GM12878 (cell line): ENCODE measurements around the gene SLC9A7. TPM values are rescaled to one million over a fixed set of nuclear protein-coding genes. Genes with fewer than 3 reads are reported as not detected.
A peak's percentile ranks its signal among the peaks of the same experiment; 100 is the strongest.

ENCODE experiments used
- ATF7 ChIP-seq: fragments of 450-650 bp; IDR thresholded peaks from 2 replicates; pipeline ENCODE4 v1.6.1; 2016; ENCODE audit warnings: low read depth, mild to moderate bottlenecking
- BHLHE40 ChIP-seq, 2 experiments: fragments of 450-650 bp in 1 of 2; IDR thresholded peaks; 2 replicates each; pipeline ENCODE4 v1.6.1; 2011 to 2017; ENCODE audit warnings: low read depth in 2 of 2, borderline replicate concordance in 1 of 2, improper control_type of control experiment in 1 of 2, low read length in 1 of 2, mild to moderate bottlenecking in 1 of 2
- BMI1 ChIP-seq: fragments of 450-650 bp; IDR thresholded peaks from 2 replicates; pipeline ENCODE4 v1.6.1; 2016; ENCODE audit warnings: mild to moderate bottlenecking, moderate library complexity, borderline replicate concordance
- CBX3 ChIP-seq: fragments of 200-600 bp; sonication (generic); IDR thresholded peaks from 2 replicates; pipeline ENCODE4 v1.6.1; 2016; ENCODE audit warnings: low read depth, borderline replicate concordance
- CREB1 ChIP-seq: IDR thresholded peaks from 2 replicates; pipeline ENCODE4 v1.6.1; 2012; ENCODE audit warnings: low read depth, mild to moderate bottlenecking, inconsistent platforms
- CREM ChIP-seq: IDR thresholded peaks from 2 replicates; pipeline ENCODE4 v1.6.1; 2014; ENCODE audit warnings: antibody characterized with exemption, low read depth
- FOS ChIP-seq: IDR thresholded peaks from 3 replicates; pipeline ENCODE4 v1.6.1; 2011; ENCODE audit warnings: borderline replicate concordance; ENCODE audit not compliant: insufficient read length; ENCODE audit errors: extremely low read depth
- GATAD2B ChIP-seq: fragments of 450-650 bp; conservative IDR thresholded peaks from 2 replicates; pipeline ENCODE4 v1.6.1; 2017; ENCODE audit warnings: low read depth, mild to moderate bottlenecking, moderate library complexity
- IKZF1 ChIP-seq: fragments of 450-650 bp; conservative IDR thresholded peaks from 2 replicates; pipeline ENCODE4 v1.6.1; 2017; ENCODE audit warnings: antibody characterized with exemption, mild to moderate bottlenecking
- JUNB ChIP-seq: IDR thresholded peaks from 2 replicates; pipeline ENCODE4 v1.6.1; 2016; ENCODE audit warnings: antibody characterized with exemption, mild to moderate bottlenecking
- MEF2A ChIP-seq: IDR thresholded peaks from 2 replicates; pipeline ENCODE4 v1.6.1; 2011; ENCODE audit warnings: low read depth, mild to moderate bottlenecking, low read length, moderate library complexity; ENCODE audit not compliant: insufficient read depth
- NFYB ChIP-seq: IDR thresholded peaks from 2 replicates; pipeline ENCODE4 v1.6.1; 2011; ENCODE audit warnings: low read depth, mild to moderate bottlenecking, low read length, improper control_type of control experiment, moderate library complexity; ENCODE audit not compliant: insufficient read depth
- POLR2A ChIP-seq: IDR thresholded peaks from 2 replicates; pipeline ENCODE4 v1.6.1; 2011; ENCODE audit warnings: low read depth, mild to moderate bottlenecking, low read length
- RAD21 ChIP-seq: IDR thresholded peaks from 2 replicates; pipeline ENCODE4 v1.6.1; 2011; ENCODE audit warnings: mild to moderate bottlenecking, low read depth, low read length, moderate library complexity; ENCODE audit not compliant: insufficient read depth
- SMAD1 ChIP-seq: fragments of 450-650 bp; IDR thresholded peaks from 2 replicates; pipeline ENCODE4 v1.6.1; 2018; ENCODE audit warnings: mild to moderate bottlenecking, low read depth; ENCODE audit not compliant: partially characterized antibody
- TAF1 ChIP-seq: IDR thresholded peaks from 2 replicates; pipeline ENCODE4 v1.6.1; 2011; ENCODE audit warnings: mild to moderate bottlenecking, low read depth, low read length, borderline replicate concordance
- WRNIP1 ChIP-seq: IDR thresholded peaks from 2 replicates; pipeline ENCODE4 v1.6.1; 2011; ENCODE audit warnings: low read depth, low read length, improper control_type of control experiment, borderline replicate concordance
- ZNF217 ChIP-seq: fragments of 450-650 bp; IDR thresholded peaks from 2 replicates; pipeline ENCODE4 v1.6.1; 2017; ENCODE audit warnings: antibody characterized with exemption, mild to moderate bottlenecking
- ZZZ3 ChIP-seq: IDR thresholded peaks from 2 replicates; pipeline ENCODE4 v1.6.1; 2011; ENCODE audit warnings: low read depth; ENCODE audit not compliant: control insufficient read depth, insufficient read length
- polyA plus RNA-seq, 11 experiments: library from polyadenylated mRNA; depleted of rRNA in 4 of 11; unstranded in 6 of 11; stranded (reverse) in 5 of 11; fragments of >200 nt; fragmentation: Nextera tagmentation in 4 of 11; fragmentation: Illumina TruSeq in 1 of 11; extraction: Ambion mirVana in 4 of 11; extraction: Trizol in 1 of 11; gene quantifications; 1 replicate in 1 of 11; 2 replicates in 10 of 11; pipeline versions ENCODE4 v1.2.1 to v1.2.3, GENCODE V29; 2011 to 2016; ENCODE audit warnings: inconsistent platforms in 2 of 11, missing spikeins in 2 of 11, low read depth in 1 of 11
- total RNA-seq, 4 experiments: library from RNA; depleted of rRNA in 3 of 4; stranded (reverse); fragments of >200 nt in 3 of 4; fragmentation: Illumina TruSeq in 1 of 4; extraction: Trizol in 1 of 4; gene quantifications; 2 replicates each; pipeline versions ENCODE4 v1.2.1 to v1.2.3, GENCODE V29; 2013 to 2021
- TF ChIP-seq, protein P1 (sequence below): IDR thresholded peaks from 2 replicates; pipeline ENCODE4 v1.6.1; 2012; ENCODE audit warnings: improper control_type of control experiment, low read depth, low read length; ENCODE audit not compliant: insufficient replicate concordance
- TF ChIP-seq, protein P2 (sequence below): IDR thresholded peaks from 2 replicates; pipeline ENCODE4 v1.6.1; 2012; ENCODE audit warnings: low read depth, low read length, improper control_type of control experiment
- TF ChIP-seq, protein P3 (sequence below): fragments of 450-650 bp; IDR thresholded peaks from 2 replicates; pipeline ENCODE4 v1.6.1; 2018; ENCODE audit warnings: borderline replicate concordance, mild to moderate bottlenecking; ENCODE audit not compliant: partially characterized antibody

Gene SLC9A7
- total and polyA plus RNA-seq, 10 of the 15 experiments (the other 5 are each of a cell fraction or from before 2014, with no cell fraction given): 5.0 to 62.8 (median 30.5) TPM

DNA sequence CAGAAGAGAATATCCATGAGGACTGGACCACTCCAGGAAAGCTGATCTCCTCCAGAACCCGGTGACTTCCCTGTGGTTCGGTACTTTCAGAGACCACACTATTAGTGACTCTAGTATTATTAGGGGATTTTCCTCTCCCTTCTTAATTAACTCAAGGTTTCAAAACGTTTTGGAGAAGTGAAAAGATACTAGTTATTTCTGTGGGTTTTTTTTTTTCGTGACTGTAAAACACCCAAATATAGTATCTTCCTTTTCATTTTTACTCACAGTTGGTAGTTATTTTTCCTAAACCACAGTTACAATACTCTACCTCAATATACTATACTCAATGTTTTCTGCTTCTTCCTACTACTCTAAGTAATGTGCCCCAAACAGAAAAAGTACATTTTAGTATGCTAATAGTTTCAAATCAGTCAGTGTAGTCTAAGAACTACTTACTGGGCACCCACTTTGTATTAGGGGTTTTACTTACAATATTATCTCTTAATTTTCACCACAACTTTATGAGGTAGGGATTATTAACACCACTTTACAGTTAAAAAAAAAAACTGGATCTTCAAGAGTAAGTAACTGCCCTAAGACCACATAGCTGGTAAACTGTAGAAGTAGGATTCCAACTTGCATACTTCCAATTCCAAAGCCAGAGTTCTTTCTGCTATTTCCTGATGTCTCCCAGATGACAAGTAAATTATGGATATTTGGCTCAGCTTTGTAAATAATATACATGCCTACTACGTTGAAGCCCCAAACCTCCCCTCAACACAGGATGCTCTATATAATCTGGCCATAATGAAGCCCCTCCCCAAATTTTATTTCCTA, 45.0 kb downstream of the SLC9A7 start (continued):
- TF ChIP-seq ZNF217 (0 out of 2 replicates have a peak, but pooled peaks have one; percentile 91), NFYB (no peak), IKZF1 (peak; percentile 97), RAD21 (no peak), CBX3 (no peak), CREM (peak; percentile 88), MEF2A (peak; percentile 100), ZZZ3 (no peak), BMI1 (peak; percentile 89), JUNB (peak; percentile 98), SMAD1 (no peak), TAF1 (no peak), CREB1 (peak; percentile 52; the same call in 1 of the 2 replicates), WRNIP1 (no peak), POLR2A (no peak), GATAD2B (peak; percentile 37; the same call in 1 of the 2 replicates), BHLHE40 (IDR thresholded peaks at IDR 0.05; ENCODE audit: borderline replicate concordance in 1 of 2, low read depth in 2 of 2, low read length in 1 of 2) (peak; percentile 66 to 88), ATF7 (peak; percentile 93), FOS (no peak)
- TF ChIP-seq, protein P1, sequence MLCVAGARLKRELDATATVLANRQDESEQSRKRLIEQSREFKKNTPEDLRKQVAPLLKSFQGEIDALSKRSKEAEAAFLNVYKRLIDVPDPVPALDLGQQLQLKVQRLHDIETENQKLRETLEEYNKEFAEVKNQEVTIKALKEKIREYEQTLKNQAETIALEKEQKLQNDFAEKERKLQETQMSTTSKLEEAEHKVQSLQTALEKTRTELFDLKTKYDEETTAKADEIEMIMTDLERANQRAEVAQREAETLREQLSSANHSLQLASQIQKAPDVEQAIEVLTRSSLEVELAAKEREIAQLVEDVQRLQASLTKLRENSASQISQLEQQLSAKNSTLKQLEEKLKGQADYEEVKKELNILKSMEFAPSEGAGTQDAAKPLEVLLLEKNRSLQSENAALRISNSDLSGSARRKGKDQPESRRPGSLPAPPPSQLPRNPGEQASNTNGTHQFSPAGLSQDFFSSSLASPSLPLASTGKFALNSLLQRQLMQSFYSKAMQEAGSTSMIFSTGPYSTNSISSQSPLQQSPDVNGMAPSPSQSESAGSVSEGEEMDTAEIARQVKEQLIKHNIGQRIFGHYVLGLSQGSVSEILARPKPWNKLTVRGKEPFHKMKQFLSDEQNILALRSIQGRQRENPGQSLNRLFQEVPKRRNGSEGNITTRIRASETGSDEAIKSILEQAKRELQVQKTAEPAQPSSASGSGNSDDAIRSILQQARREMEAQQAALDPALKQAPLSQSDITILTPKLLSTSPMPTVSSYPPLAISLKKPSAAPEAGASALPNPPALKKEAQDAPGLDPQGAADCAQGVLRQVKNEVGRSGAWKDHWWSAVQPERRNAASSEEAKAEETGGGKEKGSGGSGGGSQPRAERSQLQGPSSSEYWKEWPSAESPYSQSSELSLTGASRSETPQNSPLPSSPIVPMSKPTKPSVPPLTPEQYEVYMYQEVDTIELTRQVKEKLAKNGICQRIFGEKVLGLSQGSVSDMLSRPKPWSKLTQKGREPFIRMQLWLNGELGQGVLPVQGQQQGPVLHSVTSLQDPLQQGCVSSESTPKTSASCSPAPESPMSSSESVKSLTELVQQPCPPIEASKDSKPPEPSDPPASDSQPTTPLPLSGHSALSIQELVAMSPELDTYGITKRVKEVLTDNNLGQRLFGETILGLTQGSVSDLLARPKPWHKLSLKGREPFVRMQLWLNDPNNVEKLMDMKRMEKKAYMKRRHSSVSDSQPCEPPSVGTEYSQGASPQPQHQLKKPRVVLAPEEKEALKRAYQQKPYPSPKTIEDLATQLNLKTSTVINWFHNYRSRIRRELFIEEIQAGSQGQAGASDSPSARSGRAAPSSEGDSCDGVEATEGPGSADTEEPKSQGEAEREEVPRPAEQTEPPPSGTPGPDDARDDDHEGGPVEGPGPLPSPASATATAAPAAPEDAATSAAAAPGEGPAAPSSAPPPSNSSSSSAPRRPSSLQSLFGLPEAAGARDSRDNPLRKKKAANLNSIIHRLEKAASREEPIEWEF: peak; percentile 84
- TF ChIP-seq, protein P2, sequence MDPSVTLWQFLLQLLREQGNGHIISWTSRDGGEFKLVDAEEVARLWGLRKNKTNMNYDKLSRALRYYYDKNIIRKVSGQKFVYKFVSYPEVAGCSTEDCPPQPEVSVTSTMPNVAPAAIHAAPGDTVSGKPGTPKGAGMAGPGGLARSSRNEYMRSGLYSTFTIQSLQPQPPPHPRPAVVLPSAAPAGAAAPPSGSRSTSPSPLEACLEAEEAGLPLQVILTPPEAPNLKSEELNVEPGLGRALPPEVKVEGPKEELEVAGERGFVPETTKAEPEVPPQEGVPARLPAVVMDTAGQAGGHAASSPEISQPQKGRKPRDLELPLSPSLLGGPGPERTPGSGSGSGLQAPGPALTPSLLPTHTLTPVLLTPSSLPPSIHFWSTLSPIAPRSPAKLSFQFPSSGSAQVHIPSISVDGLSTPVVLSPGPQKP: no peak; the same call in 1 of the 2 replicates
- TF ChIP-seq, protein P3, sequence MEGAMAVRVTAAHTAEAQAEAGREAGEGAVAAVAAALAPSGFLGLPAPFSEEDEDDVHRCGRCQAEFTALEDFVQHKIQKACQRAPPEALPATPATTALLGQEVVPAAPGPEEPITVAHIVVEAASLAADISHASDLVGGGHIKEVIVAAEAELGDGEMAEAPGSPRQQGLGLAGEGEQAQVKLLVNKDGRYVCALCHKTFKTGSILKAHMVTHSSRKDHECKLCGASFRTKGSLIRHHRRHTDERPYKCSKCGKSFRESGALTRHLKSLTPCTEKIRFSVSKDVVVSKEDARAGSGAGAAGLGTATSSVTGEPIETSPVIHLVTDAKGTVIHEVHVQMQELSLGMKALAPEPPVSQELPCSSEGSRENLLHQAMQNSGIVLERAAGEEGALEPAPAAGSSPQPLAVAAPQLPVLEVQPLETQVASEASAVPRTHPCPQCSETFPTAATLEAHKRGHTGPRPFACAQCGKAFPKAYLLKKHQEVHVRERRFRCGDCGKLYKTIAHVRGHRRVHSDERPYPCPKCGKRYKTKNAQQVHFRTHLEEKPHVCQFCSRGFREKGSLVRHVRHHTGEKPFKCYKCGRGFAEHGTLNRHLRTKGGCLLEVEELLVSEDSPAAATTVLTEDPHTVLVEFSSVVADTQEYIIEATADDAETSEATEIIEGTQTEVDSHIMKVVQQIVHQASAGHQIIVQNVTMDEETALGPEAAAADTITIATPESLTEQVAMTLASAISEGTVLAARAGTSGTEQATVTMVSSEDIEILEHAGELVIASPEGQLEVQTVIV: no peak
